Measurements from ENCODE around the gene TIMELESS. TPM values are rescaled to one million over a fixed set of nuclear protein-coding genes. Genes with fewer than 3 reads are reported as not detected.

Gene TIMELESS
- total RNA-seq, 3 donors from 2014 or later = 7.7 to 14.3 (median 8.4) TPM

- H3K4me1 ChIP-seq (ENCODE audit: low read depth) = no peaks in the 10 kb centered on the region
- intact Hi-C loops (cut with DNase I, micrococcal nuclease) = no loop called here
- no peak for ATAC-seq
- H3K4me3 ChIP-seq = no peak overlapping the region
- no peaks in the 10 kb centered on the region for H3K9me3 ChIP-seq
- no peak for DNase-seq
- TF ChIP-seq CTCF (IDR thresholded peaks at IDR 0.05) = no peak
- H3K36me3 ChIP-seq (ENCODE audit: low read depth) = no peaks in the 10 kb centered on the region
Observed at GRCh38 chr12:56377310-56377988, 71.8 kb downstream of the TIMELESS start.

- no peak for TF ChIP-seq CTCF (IDR thresholded peaks at IDR 0.05)
- no peaks in the 10 kb centered on the region for H3K9me3 ChIP-seq
- ATAC-seq = peak; percentile 41
- H3K4me3 ChIP-seq = no peak overlapping the region
- H3K36me3 ChIP-seq (ENCODE audit: low read depth) = no peaks in the 10 kb centered on the region
- intact Hi-C loops (cut with DNase I, micrococcal nuclease) = no loop called here
- no peaks in the 10 kb centered on the region for H3K4me1 ChIP-seq (ENCODE audit: low read depth)
- no peak for DNase-seq
Observed at GRCh38 chr12:56375598-56376434, 73.4 kb downstream of the TIMELESS start.

GRCh38 chr12:56374726-56375597 is 74.3 kb downstream of the TIMELESS start:
- Histone ChIP-seq H3K36me3 (ENCODE audit: low read depth) (no peaks in the 10 kb centered on the region), H3K4me3 (no peak overlapping the region), H3K9me3 (no peaks in the 10 kb centered on the region), H3K4me1 (ENCODE audit: low read depth) (no peaks in the 10 kb centered on the region)
- no peak for TF ChIP-seq CTCF (IDR thresholded peaks at IDR 0.05)
- intact Hi-C loops (cut with DNase I, micrococcal nuclease) = no loop called here
- ATAC-seq (no peak), DNase-seq (no peak)

GRCh38 chr12:56373515-56373914 is 75.7 kb downstream of the TIMELESS start:
- Histone ChIP-seq H3K36me3 (ENCODE audit: low read depth) (no peaks in the 10 kb centered on the region), H3K9me3 (no peaks in the 10 kb centered on the region), H3K4me1 (ENCODE audit: low read depth) (no peaks in the 10 kb centered on the region), H3K4me3 (no peak overlapping the region)
- DNase-seq = no peak
- no peak for TF ChIP-seq CTCF (IDR thresholded peaks at IDR 0.05)
- no peak for ATAC-seq
- intact Hi-C loops (cut with DNase I, micrococcal nuclease) = no loop called here

GRCh38 chr12:56366948-56367347 is 82.3 kb downstream of the TIMELESS start:
- TF ChIP-seq CTCF (IDR thresholded peaks at IDR 0.05) = no peak
- ATAC-seq = no peak
- Histone ChIP-seq H3K4me3 (no peak overlapping the region), H3K4me1 (ENCODE audit: low read depth) (no peaks in the 10 kb centered on the region), H3K36me3 (ENCODE audit: low read depth) (no peaks in the 10 kb centered on the region), H3K9me3 (no peaks in the 10 kb centered on the region)
- no peak for DNase-seq
- intact Hi-C loops (cut with DNase I, micrococcal nuclease) = no loop called here

Other genes starting within 250 kb of the TIMELESS start
- gene RNF41, start 227.5 kb downstream of the TIMELESS start, total RNA-seq = 10 to 100 TPM; 30.4 to 51.5 (median 32.1) TPM
- 10 to 100 TPM; 22.2 to 37.3 (median 30.2) TPM for gene NABP2, start 225.1 kb downstream of the TIMELESS start, total RNA-seq
- 100 to 1,000 TPM in 2 of 3 donors, 10 to 100 TPM in 1; 88.4 to 298 (median 129) TPM for gene SLC39A5, start 219.4 kb downstream of the TIMELESS start, total RNA-seq
- gene ANKRD52, start 191.0 kb downstream of the TIMELESS start, total RNA-seq = 10 to 100 TPM; 35.6 to 53.8 (median 43.1) TPM
- gene COQ10A, start 182.5 kb downstream of the TIMELESS start, total RNA-seq = 10 to 100 TPM in 1 of 3 donors, 1 to 10 TPM in 2; 4.0 to 12.7 (median 5.3) TPM
- 100 to 1,000 TPM; 261 to 344 (median 332) TPM for gene CS, start 149.1 kb downstream of the TIMELESS start, total RNA-seq
- gene CNPY2, start 133.4 kb downstream of the TIMELESS start, total RNA-seq = 10 to 100 TPM; 75.5 to 79.3 (median 77.7) TPM
- 10 to 100 TPM; 61.4 to 73.5 (median 61.9) TPM for gene PAN2, start 115.4 kb downstream of the TIMELESS start, total RNA-seq
- gene IL23A, start 110.5 kb downstream of the TIMELESS start, total RNA-seq = under 1 TPM in 1 of 3 donors, not detected in 2; 0.55 TPM
- 100 to 1,000 TPM in 1 of 3 donors, 10 to 100 TPM in 2; 82.9 to 112 (median 95.7) TPM for gene STAT2, start 89.3 kb downstream of the TIMELESS start, total RNA-seq
- not detected for gene APOF, start 86.6 kb downstream of the TIMELESS start, total RNA-seq
- not detected for gene MIP, start 5.2 kb upstream of the TIMELESS start, total RNA-seq
- gene SPRYD4, start 19.2 kb upstream of the TIMELESS start, total RNA-seq = 1 to 10 TPM; 4.3 to 5.2 (median 4.9) TPM
- gene GLS2, start 38.7 kb upstream of the TIMELESS start, total RNA-seq = 1 to 10 TPM in 2 of 3 donors, under 1 TPM in 1; 0.51 to 1.5 (median 1.2) TPM
- gene RBMS2, start 72.4 kb upstream of the TIMELESS start, total RNA-seq = 10 to 100 TPM; 35.9 to 47.8 (median 41.0) TPM
- 100 to 1,000 TPM; 109 to 144 (median 110) TPM for gene BAZ2A, start 180.9 kb upstream of the TIMELESS start, total RNA-seq
- 1,000 to 10,000 TPM in 2 of 3 donors, 100 to 1,000 TPM in 1; 874 to 1,329 (median 1,265) TPM for gene ATP5F1B, start 196.6 kb upstream of the TIMELESS start, total RNA-seq
- 100 to 1,000 TPM; 155 to 223 (median 164) TPM for gene PTGES3, start 238.9 kb upstream of the TIMELESS start, total RNA-seq

Data from mucosa of descending colon (tissue), 3 donors.